GM21423 (cell line): ENCODE results near the gene BHLHE23.
A peak's percentile ranks its signal among the peaks of the same experiment; 100 is the strongest.

Experiments used
- ATAC-seq: cut with Tn5 transposase; IDR thresholded peaks from one replicate; pipeline ENCODE4 v1.9.1; 2021; ENCODE audit warnings: mild to moderate bottlenecking, moderate library complexity; ENCODE audit not compliant: unreplicated experiment

BHLHE23 gene

DNA sequence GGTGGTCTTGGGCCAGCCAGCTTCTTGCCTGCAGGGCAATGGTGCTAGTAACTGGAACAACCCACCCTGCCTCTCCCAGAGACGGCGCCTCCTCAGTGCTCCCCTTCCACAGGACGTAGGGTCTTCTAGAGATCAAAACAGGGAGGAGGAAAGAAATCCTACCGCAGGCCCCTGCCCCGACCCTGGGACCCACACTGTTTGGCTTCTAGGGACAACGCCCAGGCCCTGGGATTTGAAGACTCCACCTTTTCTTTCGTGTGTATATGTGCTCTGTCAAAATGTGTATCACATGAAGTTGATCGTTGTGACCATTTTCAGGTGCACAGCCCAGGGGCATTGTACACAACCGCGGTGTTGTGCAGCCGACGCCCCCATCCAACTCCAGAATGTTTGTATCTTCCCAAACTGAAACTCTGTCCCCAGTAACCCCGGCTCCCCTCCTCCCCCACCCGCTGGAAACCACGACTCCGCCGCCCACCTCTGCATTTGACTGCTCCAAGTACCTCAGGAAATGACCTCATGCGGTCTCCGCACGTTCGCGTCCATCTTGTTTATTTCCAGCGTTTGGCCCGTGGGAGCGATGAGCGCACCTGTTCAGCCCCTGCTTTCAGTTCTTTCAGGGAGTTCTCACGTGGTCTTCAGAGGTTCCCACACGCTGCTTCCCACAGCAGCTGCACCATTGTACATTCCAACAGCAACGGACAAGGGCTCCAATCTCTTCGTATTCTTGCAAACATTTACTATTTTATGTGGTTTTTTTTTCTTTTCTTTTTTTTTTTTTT, 3.4 kb upstream of the BHLHE23 start:
- peak; percentile 51 for ATAC-seq

DNA sequence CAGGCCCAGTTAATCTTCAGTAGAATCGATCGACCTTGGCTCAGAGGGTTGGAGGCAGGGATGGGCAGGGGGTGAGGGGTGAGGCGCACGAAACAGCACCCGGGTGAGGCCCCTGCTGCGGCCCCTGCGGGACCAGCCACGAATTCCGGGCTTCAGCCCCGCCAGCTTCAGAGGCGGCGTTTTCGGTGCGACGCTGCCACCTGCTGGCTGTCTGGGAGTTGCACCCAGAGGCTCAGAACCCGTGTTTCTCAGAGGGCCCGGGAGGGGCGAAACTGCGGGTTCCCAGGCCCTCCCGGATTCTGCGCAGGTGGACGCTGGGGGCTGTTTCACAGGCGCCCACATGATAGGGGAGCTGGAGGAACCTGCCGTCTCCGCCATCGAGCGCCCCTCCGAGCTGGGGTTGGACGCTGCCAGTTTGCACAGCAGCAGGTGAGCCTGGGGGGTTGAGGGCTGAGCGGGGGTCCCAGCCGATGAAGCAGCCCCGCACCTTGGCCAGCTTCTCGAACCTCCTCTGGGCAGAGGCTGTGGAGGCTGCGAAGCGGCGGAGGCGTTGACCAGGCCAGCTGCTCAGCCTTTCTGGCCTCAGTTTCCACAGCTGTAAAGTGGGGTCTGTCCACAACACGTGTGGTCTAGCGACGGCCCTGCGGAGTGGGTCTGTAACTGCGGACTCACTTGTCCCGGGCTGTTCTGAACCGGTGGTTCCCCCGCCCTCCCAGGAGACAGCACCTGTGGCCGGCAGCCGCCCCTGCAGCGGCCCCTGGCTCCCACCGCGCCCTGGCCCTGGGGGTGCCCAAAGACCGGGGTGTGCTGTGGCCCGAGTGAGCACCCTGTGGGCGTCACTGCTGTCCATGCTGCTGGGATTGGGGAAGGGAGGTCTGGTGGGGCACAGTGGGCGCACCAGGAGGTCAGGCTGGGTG, 2.5 kb upstream of the BHLHE23 start:
- peak; percentile 49 for ATAC-seq

DNA sequence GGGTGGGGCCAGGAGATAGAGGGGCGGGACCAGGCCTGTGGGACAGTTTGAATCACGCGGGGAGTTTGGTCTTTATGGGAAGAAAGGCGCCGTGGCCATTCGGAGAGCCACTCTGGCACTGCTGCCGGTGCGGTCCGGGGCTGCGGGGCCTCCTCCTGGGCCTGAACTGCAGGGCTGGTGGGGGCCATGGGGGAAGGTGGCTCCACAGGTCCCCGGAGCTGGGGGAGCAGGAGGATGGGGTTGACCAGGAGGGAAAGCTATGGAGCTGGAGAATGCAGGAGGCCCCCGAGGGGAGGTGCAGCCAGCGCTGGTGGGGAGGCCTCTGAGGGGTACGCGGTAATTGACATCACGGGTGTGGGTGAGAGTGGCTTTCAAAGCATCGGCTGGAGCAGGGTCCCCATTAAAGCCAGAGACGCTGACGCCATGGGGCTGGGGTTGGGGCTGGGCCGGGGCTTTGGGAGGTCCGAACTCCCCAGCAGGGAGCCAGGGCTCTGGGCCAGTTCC, 1.8 kb upstream of the BHLHE23 start:
- ATAC-seq = no peak

DNA sequence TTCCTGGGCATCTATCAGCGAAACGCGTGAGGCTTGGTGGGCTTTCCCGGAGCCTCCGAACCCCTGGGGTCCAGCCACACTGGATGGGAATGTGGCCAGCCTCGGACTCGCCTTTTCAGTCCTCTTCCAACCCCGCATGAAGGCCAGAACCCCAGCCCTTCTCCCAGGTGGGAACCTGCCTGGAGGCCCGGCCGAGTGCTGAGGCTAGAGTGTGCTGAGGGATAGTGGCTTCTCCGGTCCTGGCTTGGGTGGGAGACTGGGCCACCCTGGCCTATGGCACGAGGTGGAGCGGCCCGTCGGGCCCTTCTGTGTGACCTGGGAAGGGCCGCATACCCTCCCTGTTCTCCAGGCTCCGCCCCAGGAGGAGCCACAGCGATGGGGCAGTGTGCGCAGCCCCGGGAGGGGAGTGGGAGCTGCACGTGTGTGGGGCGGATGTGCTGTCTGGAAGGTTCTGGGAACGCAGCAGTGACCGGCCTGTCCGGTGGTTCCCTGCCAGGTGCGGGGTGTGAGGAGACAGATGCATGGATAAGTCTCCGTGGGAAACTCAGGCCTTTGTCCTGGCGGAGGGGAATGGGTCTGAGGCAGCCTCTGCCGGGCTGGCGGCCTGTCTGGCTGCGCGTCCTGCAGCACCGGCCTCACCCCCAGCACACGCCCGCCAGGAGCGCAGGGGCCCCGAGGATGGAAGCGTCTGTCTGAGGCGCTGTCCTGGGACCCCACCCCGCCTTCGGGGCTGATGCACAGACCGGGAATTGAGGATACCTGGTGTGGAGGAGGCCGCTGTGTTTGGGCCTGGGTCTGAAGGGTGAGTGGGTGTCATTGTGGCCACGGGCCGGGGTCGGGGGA, 1.1 kb upstream of the BHLHE23 start:
- no peak for ATAC-seq

DNA sequence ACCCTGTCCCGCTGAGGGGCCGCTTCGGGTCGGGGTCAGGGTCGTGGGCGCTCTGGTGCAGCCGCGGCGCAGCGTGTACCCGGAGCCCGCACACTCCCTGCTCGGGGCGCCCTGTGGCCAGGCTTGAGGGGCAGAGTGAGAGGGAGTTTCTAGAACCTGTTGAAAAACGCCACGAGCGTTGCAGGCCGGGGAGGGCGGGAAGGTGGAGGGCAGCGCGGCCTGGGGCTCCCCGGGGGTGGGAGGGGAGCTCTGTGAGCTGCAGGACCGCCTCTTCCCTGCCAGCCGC, 539 bp upstream of the BHLHE23 start:
- no peak for ATAC-seq

DNA sequence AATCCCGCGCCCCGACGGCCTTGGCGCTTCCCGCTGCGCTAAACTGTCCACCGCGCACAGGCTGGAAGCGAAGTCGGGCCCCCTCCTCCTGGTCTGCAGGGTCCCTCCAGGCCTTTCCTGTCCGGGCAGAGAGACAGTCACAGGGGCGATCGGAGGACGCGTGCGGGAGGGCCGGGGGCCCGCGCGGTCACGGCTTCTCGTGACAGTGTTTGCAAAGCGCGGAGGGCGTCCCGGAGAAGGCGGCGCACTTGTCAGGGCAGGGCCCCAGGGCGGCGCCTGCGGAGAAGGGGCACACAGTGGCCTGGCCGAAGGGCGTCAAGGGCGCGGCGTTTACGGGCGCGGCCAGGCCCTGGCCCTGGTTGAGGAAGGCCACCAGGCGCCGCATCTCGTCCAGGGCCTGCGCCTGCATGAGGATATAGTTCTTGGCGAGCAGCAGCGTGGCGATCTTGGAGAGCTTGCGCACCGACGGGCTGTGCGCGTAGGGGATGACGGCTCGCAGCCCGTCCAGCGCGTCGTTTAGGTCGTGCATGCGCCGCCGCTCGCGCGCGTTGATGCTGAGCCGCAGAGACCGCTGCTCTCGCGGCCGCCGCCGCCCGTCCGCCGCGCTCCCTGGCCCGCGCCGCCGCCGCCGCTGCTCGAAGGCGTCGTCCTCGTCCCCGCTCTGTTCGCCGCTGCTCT, 763 bp downstream of the BHLHE23 start:
- ATAC-seq = no peak

DNA sequence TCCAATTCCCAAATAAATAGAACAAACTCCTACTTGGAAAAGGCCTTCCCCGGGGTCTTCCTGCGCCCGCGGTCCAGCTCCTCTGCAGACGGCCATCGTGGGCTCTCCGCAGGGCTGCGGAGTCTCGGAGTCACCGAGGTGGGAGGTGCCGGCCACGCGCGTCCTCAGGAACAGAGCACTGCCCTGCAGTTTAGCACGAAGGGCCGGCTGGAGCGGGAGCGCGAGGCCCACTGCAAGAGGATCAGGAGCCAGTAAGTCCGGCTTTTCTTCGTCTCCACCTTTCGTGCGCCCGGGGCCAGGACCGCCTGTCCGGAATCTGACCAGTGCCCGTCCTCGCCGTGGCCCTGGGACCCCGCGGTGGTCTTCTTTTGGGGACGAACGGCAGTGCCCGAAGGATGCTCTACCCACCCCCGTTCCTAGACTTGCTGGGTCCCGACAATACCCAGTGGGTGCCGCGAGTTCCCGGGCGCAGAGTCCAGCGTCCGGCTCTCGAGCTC, 1.4 kb downstream of the BHLHE23 start:
- ATAC-seq = no peak

DNA sequence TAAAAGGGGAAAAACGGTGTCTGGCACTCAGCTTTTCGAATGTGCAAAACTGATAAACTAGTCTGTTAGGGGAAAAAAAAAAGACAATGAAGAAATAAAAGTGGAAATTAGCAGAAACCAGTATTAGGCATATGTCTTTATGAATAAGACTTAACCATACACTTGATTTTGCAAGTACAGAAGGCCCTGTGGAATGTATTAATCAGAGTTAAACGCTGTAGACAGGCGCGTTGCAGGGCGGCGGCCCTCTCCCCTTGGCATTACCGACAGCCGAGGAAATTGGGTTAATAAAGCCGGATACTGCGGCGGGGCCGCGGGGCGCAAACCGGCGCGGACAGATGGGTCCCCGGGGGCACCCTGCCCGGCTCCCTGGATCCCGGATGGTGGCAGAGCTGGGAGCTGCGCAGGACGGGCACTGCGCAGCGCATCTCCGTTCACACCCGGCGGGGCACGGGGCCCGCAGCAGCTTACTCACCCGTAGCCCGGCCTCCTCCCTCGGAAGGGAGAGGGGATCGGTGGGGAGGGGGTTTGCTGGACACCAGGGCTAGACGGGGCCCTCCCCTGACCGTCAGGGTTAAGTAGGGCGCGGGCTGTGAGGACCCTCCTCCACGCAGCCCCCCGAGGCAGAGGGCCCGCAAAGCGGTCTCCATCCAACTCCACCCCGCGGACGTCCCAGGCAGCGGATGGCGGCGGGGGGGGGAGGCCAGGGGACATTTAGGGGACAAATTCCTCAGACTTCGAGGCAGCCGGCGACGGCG, 2.0 kb downstream of the BHLHE23 start:
- ATAC-seq = no peak

DNA sequence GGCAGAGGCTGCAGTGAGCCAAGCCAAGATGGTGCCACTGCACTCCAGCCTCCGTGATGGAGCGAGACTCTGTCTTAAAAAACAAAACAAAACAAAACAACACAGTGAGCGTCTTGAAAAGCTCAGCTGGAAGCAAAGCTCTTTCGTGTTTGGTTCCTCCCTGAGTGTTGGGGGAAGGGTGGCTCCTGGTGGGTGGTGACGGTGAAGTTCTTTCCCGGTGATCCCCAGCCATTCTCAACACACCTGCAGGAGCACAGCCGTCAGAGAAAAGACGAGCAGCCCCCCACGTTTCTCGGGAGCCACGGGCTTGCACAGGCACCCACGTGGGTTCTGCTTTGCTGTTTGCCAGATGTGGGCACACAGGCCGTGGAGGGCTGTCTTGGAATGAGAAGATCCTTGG, 3.2 kb downstream of the BHLHE23 start:
- ATAC-seq = no peak

DNA sequence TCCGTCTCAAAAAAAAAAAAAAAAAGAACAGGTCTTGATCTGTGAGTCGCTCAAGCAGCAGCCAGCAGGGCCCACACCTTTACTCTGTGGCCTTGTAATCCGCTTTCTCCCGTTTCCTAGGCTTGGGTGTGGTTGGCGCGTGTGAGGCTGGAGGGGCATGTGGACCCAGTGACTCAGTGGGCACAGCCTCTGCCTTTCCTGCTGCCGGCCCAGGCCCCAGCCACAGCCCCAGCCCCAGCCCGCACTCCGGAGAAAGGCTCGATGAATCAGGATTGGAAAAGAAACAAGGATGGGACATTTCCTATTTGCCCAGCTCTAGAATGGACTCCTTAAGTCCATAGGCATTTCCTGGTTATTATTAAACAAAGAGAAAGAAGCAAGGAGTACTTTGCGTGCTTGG, 4.3 kb downstream of the BHLHE23 start:
- no peak for ATAC-seq

DNA sequence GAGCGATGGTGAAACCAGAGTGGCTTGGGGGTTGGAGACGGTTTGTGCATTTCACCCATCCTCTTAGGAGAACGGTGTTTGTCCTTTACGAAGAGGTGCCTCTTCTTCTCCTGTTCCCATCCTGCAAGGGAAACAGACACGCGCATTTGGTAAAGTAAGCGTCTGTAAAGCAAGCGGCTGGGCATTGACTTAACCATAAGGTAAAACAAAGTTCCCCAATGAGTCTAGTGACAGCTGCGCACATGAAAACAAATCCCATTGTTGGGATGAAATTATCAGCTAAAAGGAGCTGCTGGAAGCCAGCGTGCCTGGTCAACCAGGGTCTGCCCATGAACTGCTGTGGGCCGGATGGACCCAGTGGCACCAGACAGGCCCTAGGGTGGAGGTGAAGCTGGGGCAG, 5.8 kb downstream of the BHLHE23 start:
- ATAC-seq = no peak

DNA sequence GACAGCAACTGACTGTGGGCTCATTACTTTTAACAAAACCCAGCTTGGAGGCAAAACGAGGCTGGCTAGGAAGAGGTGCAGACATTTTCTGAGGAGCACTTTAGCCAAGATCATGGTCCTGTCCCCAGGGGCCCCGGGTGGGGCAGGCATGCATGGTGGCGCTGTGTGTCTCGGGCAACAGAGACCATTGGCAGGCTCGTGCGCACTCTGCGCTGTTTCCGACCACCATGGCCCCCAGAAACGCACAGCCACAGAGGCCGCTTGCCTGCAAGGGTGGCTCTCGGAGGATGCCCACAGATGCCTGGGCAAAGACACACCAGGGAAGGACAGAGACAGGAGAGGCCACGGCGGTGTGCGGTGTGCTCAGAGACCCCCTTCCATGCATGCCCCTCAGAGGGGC, 6.7 kb downstream of the BHLHE23 start:
- no peak for ATAC-seq

DNA sequence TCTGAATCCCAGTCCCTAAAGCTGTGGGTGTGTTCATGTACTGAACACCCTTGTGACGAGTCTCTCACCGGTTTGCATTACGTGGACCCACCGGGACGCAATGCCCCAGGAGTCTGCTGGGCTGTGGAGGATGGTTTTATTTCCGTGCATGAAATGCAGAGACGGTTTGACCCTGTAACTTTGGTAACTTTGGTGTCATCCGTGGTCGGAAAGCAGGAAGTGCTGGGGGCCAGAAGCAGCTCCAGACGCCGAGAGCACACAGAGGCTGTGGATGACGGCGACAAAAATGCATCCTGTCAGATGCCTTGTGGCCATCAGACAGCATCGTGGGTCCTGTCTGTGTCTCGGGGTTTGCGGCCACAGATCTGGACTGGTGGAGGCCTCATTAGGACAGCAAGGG, 7.2 kb downstream of the BHLHE23 start:
- no peak for ATAC-seq

DNA sequence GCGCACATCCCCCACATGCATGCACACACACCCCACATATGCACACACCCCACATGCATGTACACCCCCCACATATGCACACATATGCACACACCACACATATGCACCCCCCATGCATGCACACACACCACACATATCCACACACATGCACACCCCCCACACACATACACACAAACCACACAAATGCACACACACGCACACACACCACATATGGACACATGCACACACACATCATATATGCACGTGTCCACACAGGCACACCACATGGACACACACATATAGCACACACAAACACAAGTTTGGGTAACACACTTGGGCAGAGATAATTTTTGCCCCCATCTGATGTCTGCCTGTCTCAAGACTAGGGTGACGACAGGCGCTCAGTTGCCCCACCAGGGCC, 8.3 kb downstream of the BHLHE23 start:
- no peak for ATAC-seq

DNA sequence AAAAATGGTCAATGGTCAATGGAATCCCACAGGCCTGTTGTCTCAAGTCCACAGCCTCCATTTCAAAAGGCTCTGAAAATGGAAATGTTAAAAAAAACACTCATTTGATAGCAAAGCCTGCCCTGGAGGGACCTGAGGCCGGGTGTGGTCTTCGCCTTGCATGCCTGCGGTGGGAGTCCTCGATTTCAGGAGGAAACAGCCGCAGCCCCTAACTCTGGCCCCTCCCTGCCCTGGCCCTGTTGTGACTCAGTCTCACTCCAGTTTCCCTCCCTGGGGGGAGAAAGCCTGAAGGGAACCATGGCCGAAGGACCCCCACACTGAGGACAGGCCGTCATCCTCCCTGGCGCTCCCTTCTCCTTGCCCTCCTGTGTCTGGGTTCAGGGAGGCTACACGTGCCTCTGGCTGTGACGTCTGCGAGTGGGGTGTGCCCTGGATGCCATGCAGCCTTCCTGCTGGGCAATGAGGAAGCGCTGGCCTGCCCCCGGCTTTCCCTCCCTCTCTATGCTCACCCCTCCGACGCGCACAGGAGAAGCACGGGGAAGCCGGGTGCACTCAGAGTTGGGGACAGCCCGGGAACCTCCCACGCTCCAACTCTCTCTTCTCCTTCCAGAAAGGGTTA, 9.2 kb downstream of the BHLHE23 start:
- ATAC-seq = no peak

DNA sequence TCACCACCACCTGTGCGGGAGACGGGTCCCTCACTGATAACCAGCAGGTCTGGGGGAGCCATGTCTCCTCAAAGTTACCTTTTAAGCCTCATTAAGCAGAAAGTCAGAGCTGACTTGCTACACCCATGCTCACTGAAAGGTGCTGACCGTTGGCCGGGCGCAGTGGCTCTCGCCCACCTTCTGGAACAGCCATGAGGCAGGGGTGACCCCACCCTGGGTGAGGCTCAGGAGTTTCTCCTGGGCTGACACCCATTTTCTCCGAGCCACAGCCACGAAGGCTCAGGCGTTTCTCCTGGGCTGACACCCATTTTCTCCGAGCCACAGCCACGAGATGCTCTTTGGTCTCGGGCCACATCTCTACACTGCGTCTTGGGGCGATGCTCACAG, 10.2 kb downstream of the BHLHE23 start:
- no peak for ATAC-seq

DNA sequence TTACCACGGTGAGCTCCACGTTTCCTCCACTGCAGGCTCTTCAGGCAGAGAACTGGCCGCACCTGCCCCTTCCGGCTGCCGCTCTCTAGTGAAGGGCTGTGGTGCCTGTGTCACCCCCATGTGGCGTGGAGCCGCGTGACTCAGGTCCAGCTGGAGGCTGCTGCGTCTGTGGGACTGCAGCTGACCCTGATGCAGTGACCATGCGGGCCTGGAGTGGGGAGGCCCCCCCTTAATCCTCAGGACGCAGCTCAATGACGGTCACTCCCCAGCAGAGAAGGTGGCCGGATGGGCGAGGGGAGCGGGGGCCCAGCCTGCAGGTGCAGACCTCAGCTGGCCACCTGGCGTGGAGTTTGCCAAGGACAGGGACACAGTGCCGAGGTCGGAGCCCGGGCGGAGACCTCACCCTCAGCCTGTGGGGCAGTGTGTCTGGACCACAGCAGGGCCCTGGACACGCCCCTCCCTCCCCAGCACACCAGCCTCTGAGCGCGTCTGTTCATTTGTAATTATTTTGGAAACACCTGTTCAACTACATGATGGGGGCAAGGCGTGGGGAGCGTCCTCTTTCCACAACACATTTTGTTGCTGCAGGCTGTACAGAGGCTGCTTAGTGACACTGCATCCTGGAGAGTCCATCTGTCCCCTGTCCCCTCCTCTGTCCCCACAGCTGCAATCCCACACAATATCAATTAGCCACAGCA, 10.7 kb downstream of the BHLHE23 start:
- no peak for ATAC-seq

DNA sequence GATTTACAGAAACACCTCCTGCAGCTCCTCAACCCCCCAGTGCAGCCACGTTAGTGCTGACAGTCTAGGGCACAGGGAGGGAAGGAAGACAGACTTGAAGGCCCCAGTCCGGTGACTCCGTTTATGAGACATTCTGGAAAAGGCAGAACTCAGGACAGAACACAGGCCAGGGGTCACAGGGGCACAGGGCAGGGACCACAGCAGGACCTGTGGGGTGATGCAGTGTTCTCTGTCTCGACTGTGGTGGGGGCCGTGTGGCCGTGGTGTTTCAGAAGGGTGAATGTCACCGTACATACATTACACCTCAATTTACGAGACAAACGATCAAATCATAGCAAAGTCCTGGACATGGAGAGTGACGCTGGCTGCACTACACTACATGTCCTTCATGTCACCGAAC, 11.3 kb downstream of the BHLHE23 start:
- no peak for ATAC-seq

DNA sequence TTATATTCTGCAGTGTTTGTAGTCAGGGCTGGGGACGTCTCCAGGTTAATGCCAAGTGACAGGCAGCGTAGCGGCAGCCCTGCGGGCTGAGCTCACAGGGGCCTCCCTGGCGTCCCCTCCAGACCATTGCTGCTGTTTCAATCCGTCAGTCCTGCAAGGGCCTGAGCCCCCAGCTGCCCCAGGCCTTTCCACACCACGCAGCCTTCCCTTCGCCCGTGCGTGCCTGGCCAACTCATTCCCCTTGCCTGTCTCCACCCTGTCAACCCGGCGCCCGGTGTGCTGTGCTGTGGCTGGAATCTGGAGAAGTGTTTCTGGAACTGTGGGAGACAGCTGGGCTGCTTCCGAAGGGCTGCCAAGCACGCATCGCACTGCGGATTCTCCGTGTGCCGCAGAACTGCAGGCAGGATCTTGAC, 11.9 kb downstream of the BHLHE23 start:
- ATAC-seq = no peak
